Keratinocyte (primary cell): ENCODE results near the gene TSPAN18. TPM values are rescaled to one million over a fixed set of nuclear protein-coding genes. Genes with fewer than 3 reads are reported as not detected.

Source experiments
- DNase-seq: peaks from one replicate; pipeline ENCODE4 v3.0.0-alpha.2; 2011; ENCODE audit warnings: low read depth, missing footprints, low spot score
- FAIRE-seq: peaks from 2 replicates; lab custom pipeline; 2011; peaks lifted over from hg19 to GRCh38; lab: Jason Lieb, UNC
- H2AFZ ChIP-seq: 2 replicates; pipeline ENCODE4 v1.6.0; 2012; ENCODE audit warnings: low read length, control low read depth, inconsistent platforms; ENCODE audit not compliant: control insufficient read depth
- H3K27ac ChIP-seq: 2 replicates; pipeline ENCODE4 v1.5.1; 2011; ENCODE audit warnings: low read length; ENCODE audit not compliant: control insufficient read depth, insufficient read depth
- H3K27me3 ChIP-seq: 3 replicates; pipeline ENCODE4 v1.6.0; 2011; ENCODE audit warnings: low read length; ENCODE audit not compliant: control insufficient read depth, insufficient read depth; ENCODE audit errors: extremely low read depth
- H3K36me3 ChIP-seq, 2 experiments: 2 replicates in 1 of 2; 3 replicates in 1 of 2; pipeline ENCODE4 v1.5.1; 2011; ENCODE audit warnings: low read length in 2 of 2, mild to moderate bottlenecking in 1 of 2; ENCODE audit not compliant: control insufficient read depth in 2 of 2, insufficient read depth in 2 of 2; ENCODE audit errors: extremely low read depth in 1 of 2
- H3K4me1 ChIP-seq: 3 replicates; pipeline ENCODE4 v1.5.1; 2011; ENCODE audit warnings: low read length; ENCODE audit not compliant: control insufficient read depth, insufficient read depth; ENCODE audit errors: extremely low read depth
- H3K4me2 ChIP-seq: 3 replicates; pipeline ENCODE4 v1.6.0; 2011; ENCODE audit warnings: low read depth, low read length; ENCODE audit not compliant: control insufficient read depth, insufficient read depth; ENCODE audit errors: extremely low read depth
- H3K4me3 ChIP-seq, 3 experiments: fragments of 200-600 bp in 1 of 3; sonication (generic) in 1 of 3; 2 replicates in 2 of 3; 3 replicates in 1 of 3; pipeline ENCODE4 v1.5.1; 2011 to 2016; ENCODE audit warnings: low read length in 3 of 3, mild to moderate bottlenecking in 3 of 3, control low read depth in 2 of 3, inconsistent platforms in 1 of 3, low read depth in 1 of 3, mixed read lengths in 1 of 3, mixed run types in 1 of 3, moderate library complexity in 1 of 3; ENCODE audit not compliant: control insufficient read depth in 2 of 3, insufficient read depth in 2 of 3; ENCODE audit errors: extremely low read depth in 1 of 3
- H3K79me2 ChIP-seq: 2 replicates; pipeline ENCODE4 v1.6.0; 2012; ENCODE audit warnings: low read length; ENCODE audit not compliant: control insufficient read depth, insufficient read depth
- H3K9ac ChIP-seq: 3 replicates; pipeline ENCODE4 v1.6.0; 2011; ENCODE audit warnings: low read length; ENCODE audit not compliant: control insufficient read depth, insufficient read depth; ENCODE audit errors: extremely low read depth
- H3K9me1 ChIP-seq: 3 replicates; pipeline ENCODE4 v1.6.0; 2011; ENCODE audit warnings: low read length; ENCODE audit not compliant: control insufficient read depth, insufficient read depth; ENCODE audit errors: extremely low read depth
- H3K9me3 ChIP-seq: 2 replicates; pipeline ENCODE4 v1.5.1; 2012; ENCODE audit warnings: low read depth, low read length; ENCODE audit not compliant: control insufficient read depth
- H4K20me1 ChIP-seq: 3 replicates; pipeline ENCODE4 v1.6.0; 2011; ENCODE audit warnings: low read length; ENCODE audit not compliant: control insufficient read depth, insufficient read depth; ENCODE audit errors: extremely low read depth
- EZH2 ChIP-seq: IDR thresholded peaks from one replicate; pipeline ENCODE4 v1.6.1; 2012; ENCODE audit warnings: inconsistent platforms, mild to moderate bottlenecking, low read length, moderate library complexity
- dilution Hi-C: fragments of 300-500 bp; cut with MboI; formaldehyde crosslinking; loops from one replicate; pipeline ENCODE4 v1.7.0; 2020; ENCODE audit warnings: low sequenced_read_pairs; ENCODE audit not compliant: extremely low pct_ligation_motif_present
- polyA plus RNA-seq, 5 experiments: library from polyadenylated mRNA; depleted of rRNA in 3 of 5; stranded (reverse) in 3 of 5; stranded (forward) in 1 of 5; unstranded in 1 of 5; fragments of >200 nt; gene quantifications; 1 replicate in 1 of 5; 2 replicates in 3 of 5; 3 replicates in 1 of 5; pipeline versions ENCODE4 v1.2.1 to v1.2.3, GENCODE V29; 2011 to 2012; ENCODE audit warnings: missing spikeins in 2 of 5, low read depth in 1 of 5, low replicate concordance in 1 of 5
- TF ChIP-seq, protein P1 (sequence below), 3 experiments: IDR thresholded peaks in 1 of 3; conservative IDR thresholded peaks in 1 of 3; optimal IDR thresholded peaks in 1 of 3; 2 replicates in 2 of 3; 3 replicates in 1 of 3; pipeline versions ENCODE3 to v1.5.1; 2011; ENCODE audit warnings: low read length in 3 of 3, mild to moderate bottlenecking in 3 of 3, moderate library complexity in 2 of 3, control low read depth in 1 of 3, inconsistent platforms in 1 of 3; ENCODE audit not compliant: insufficient read depth in 2 of 3; ENCODE audit errors: extremely low read depth in 1 of 3

Gene TSPAN18
- polyA plus RNA-seq, 1 donor (not counting 4 experiments of a cell fraction or from before 2014, with no cell fraction given) = not detected

DNA sequence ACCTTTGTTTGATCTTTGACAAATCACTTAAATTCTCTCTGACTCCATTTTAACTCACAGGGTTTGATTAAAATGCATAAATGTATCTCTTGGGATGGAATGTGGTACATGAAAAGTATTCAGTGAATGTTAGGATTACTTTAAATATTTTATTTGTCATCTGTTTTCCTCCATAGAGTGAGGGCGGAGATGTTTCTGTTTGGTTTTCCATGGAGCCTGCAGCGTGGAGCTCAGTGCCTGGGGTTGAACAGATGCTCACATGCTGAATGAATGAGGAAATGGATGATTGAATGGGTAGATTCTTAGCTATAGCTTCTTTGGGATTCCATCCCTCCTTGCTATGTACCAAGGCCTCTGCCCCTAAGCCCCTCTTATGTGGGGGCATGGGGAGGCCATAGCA, 10.0 kb downstream of the TSPAN18 start:
- FAIRE-seq = no peak
- Histone ChIP-seq H3K36me3 (no peaks in the 10 kb centered on the region), H3K9me3 (no peaks in the 10 kb centered on the region), H3K9ac (no peak overlapping the region), H3K4me2 (no peak overlapping the region), H3K79me2 (no peaks in the 10 kb centered on the region), H3K4me1 (no peaks in the 10 kb centered on the region), H3K4me3 (no peak overlapping the region), H3K9me1 (peaks cover 3% of the 10 kb centered on the region), H4K20me1 (no peaks in the 10 kb centered on the region), H3K27me3 (peaks cover 40% of the 10 kb centered on the region), H2AFZ (no peak overlapping the region), H3K27ac (no peak overlapping the region)
- TF ChIP-seq, protein P1, sequence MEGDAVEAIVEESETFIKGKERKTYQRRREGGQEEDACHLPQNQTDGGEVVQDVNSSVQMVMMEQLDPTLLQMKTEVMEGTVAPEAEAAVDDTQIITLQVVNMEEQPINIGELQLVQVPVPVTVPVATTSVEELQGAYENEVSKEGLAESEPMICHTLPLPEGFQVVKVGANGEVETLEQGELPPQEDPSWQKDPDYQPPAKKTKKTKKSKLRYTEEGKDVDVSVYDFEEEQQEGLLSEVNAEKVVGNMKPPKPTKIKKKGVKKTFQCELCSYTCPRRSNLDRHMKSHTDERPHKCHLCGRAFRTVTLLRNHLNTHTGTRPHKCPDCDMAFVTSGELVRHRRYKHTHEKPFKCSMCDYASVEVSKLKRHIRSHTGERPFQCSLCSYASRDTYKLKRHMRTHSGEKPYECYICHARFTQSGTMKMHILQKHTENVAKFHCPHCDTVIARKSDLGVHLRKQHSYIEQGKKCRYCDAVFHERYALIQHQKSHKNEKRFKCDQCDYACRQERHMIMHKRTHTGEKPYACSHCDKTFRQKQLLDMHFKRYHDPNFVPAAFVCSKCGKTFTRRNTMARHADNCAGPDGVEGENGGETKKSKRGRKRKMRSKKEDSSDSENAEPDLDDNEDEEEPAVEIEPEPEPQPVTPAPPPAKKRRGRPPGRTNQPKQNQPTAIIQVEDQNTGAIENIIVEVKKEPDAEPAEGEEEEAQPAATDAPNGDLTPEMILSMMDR (optimal IDR thresholded peaks at IDR 0.05 in 1 of 3, IDR thresholded peaks at IDR 0.05 in 1 of 3, conservative IDR thresholded peaks at IDR 0.05 in 1 of 3; ENCODE audit: extremely low read depth in 1 of 3, insufficient read depth in 2 of 3, low read length in 3 of 3) = no peak
- TF ChIP-seq EZH2 = no peak
- no peak for DNase-seq
- dilution Hi-C loops = no loop called here

DNA sequence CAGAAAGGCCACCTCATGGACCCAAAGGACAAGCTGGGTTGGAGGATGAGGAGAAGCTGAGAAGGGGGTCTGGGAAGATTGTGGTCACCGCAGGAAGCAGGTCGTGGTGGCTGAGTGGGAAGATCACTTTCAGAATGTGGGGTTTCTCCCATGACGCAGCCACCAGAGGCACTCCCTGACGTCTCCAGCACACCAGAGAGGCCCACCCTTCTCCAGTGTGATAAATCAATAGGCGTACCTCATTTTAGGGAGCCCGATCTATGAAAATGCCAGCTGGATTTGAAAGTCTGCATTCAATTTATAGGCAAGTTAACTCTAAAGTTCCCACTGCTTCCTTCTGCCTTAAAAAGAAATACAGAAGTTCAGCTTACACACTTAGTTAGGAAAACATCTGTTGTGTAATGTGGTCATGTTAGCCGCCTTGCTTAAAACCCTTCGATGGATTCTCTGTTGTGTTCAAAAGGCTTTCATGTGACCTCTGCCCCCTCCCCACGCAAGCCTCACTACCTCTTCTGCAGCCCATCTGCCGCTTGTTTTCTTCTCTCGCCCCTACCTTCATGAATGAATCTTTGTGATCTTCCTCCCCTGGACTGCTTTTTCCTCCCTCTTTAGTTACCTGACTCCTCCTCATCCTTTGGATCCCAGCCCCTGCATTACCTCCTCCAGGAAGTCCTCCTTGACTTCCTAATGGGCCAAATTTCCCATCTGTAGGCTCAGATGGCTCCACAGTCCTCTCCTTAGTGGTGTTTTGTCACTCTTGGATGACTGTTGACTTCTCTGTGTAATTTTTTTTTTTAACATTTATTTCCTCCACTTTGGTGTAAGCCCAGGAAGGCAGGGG, 10.7 kb downstream of the TSPAN18 start:
- Histone ChIP-seq H3K4me3 (no peak overlapping the region), H3K9me1 (peaks cover 3% of the 10 kb centered on the region), H3K27me3 (peaks cover 37% of the 10 kb centered on the region), H3K9me3 (no peaks in the 10 kb centered on the region), H3K27ac (no peak overlapping the region), H4K20me1 (no peaks in the 10 kb centered on the region), H3K4me2 (no peak overlapping the region), H3K79me2 (no peaks in the 10 kb centered on the region), H2AFZ (no peak overlapping the region), H3K9ac (no peak overlapping the region), H3K36me3 (no peaks in the 10 kb centered on the region), H3K4me1 (no peaks in the 10 kb centered on the region)
- no peak for DNase-seq
- TF ChIP-seq, protein P1 (optimal IDR thresholded peaks at IDR 0.05 in 1 of 3, IDR thresholded peaks at IDR 0.05 in 1 of 3, conservative IDR thresholded peaks at IDR 0.05 in 1 of 3; ENCODE audit: extremely low read depth in 1 of 3, insufficient read depth in 2 of 3, low read length in 3 of 3) = no peak
- TF ChIP-seq EZH2 = no peak
- no peak for FAIRE-seq
- dilution Hi-C loops = no loop called here
